Measurements from ENCODE around the gene NDUFS1. TPM values are rescaled to one million over a fixed set of nuclear protein-coding genes. Genes with fewer than 3 reads are reported as not detected.
"Not testable (repeated sequence)": the region's sequence is repeated elsewhere in the genome, so short reads cannot be mapped to it uniquely, and the experiment has no call there.

NDUFS1 gene
- total RNA-seq, 1 donor from 2014 or later = 33.6 TPM

DNA sequence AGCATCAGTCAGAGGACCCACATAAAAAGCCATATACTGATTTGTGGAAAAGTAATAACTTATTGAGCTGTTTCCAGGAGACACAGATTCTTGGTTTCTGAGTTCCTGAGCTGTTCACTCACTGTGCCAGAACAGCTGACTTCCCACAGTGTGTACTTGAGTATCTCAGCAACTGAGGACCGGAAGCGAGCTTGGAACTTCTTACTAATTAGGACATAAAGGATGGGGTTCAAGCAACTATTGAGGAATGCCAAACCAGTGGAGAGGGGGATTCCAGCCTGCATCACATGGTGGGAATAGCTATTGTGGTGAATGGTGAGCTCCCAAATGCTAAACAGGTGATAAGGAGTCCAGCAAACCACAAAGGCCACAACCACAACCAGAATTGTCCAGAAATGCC lies 16.9 kb upstream of the NDUFS1 start:
- Histone ChIP-seq H3K27ac (no peak overlapping the region), H3K9me3 (no peaks in the 10 kb centered on the region), H3K4me1 (no peaks in the 10 kb centered on the region), H3K36me3 (no peaks in the 10 kb centered on the region), H3K27me3 (no peaks in the 10 kb centered on the region), H3K4me3 (no peak overlapping the region)
- intact Hi-C loops (cut with DNase I) = no loop called here
- TF ChIP-seq POLR2A (IDR thresholded peaks at IDR 0.05) (no peak), POLR2AphosphoS5 (IDR thresholded peaks at IDR 0.05; ENCODE audit: insufficient read depth in 1 of 2, low read depth in 1 of 2) (no peak)
- TF ChIP-seq, protein P1, sequence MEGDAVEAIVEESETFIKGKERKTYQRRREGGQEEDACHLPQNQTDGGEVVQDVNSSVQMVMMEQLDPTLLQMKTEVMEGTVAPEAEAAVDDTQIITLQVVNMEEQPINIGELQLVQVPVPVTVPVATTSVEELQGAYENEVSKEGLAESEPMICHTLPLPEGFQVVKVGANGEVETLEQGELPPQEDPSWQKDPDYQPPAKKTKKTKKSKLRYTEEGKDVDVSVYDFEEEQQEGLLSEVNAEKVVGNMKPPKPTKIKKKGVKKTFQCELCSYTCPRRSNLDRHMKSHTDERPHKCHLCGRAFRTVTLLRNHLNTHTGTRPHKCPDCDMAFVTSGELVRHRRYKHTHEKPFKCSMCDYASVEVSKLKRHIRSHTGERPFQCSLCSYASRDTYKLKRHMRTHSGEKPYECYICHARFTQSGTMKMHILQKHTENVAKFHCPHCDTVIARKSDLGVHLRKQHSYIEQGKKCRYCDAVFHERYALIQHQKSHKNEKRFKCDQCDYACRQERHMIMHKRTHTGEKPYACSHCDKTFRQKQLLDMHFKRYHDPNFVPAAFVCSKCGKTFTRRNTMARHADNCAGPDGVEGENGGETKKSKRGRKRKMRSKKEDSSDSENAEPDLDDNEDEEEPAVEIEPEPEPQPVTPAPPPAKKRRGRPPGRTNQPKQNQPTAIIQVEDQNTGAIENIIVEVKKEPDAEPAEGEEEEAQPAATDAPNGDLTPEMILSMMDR (IDR thresholded peaks at IDR 0.05) = no peak
- DNase-seq (ENCODE audit: extremely low spot score in 2 of 2) = no peak

DNA sequence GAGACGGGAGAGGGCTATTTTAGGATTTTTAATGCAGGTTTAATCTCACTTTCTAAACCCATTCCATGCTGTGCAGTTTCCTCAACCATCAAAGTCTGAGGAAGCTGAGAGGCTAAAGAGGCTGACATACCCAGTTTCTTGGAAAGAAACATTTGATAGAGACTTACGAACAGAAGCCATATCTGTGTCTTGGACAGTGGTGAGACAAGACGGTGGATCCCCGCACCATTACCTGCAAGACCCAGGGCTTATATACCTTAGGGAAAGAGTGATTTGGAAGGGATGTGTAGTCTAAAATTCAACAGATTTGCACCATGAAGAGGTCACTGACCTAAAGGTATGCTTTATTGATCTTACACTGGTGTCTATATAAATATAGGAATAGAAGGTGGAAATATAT lies 13.9 kb upstream of the NDUFS1 start:
- Histone ChIP-seq H3K27me3 (no peaks in the 10 kb centered on the region), H3K9me3 (no peaks in the 10 kb centered on the region), H3K27ac (no peak overlapping the region), H3K36me3 (no peaks in the 10 kb centered on the region), H3K4me3 (no peak overlapping the region), H3K4me1 (no peaks in the 10 kb centered on the region)
- TF ChIP-seq POLR2A (IDR thresholded peaks at IDR 0.05) (no peak), POLR2AphosphoS5 (IDR thresholded peaks at IDR 0.05; ENCODE audit: insufficient read depth in 1 of 2, low read depth in 1 of 2) (no peak)
- TF ChIP-seq, protein P1 (IDR thresholded peaks at IDR 0.05) = no peak
- intact Hi-C loops (cut with DNase I) = no loop called here
- DNase-seq (ENCODE audit: extremely low spot score in 2 of 2) = no peak

- intact Hi-C loops (cut with DNase I); H3K36me3 ChIP-seq; DNase-seq (ENCODE audit: extremely low spot score in 2 of 2); H3K27me3 ChIP-seq; H3K4me1 ChIP-seq; H3K9me3 ChIP-seq; H3K27ac ChIP-seq; H3K4me3 ChIP-seq: not testable (repeated sequence)
These were observed 12.6 kb upstream of the NDUFS1 start for GRCh38 chr2:206171624-206172397.

DNA sequence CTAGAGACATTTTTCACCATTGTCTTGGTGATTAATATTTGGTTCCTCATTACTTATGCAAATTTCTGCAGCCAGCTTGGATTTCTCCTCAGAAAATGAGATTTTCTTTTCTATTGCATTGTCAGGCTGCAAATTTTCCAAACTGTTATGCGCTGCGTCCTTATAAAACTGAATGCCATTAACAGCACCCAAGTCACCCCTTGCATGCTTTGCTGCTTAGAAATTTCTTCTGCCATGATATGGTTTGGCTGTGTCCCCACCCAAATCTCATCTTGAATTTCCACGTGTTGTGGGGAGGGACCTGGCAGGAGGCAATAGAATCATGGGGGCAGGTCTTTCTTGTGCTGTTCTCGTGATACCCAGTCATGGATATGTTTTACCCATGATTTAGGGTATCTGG lies 9.0 kb upstream of the NDUFS1 start:
- H3K4me3 ChIP-seq; H3K27me3 ChIP-seq; H3K36me3 ChIP-seq; H3K9me3 ChIP-seq; DNase-seq (ENCODE audit: extremely low spot score in 2 of 2); H3K27ac ChIP-seq; H3K4me1 ChIP-seq; intact Hi-C loops (cut with DNase I): not testable (repeated sequence)

- TF ChIP-seq POLR2AphosphoS5 (IDR thresholded peaks at IDR 0.05; ENCODE audit: insufficient read depth in 1 of 2, low read depth in 1 of 2) (peak in 1 of 2 donors; percentile 58), POLR2A (IDR thresholded peaks at IDR 0.05) (no peak)
- TF ChIP-seq, protein P1 (IDR thresholded peaks at IDR 0.05) = peak; percentile 35 to 70 (median 62)
- no peaks in the 10 kb centered on the region for H3K27me3 ChIP-seq
- H3K27ac ChIP-seq = no peak overlapping the region
- no peaks in the 10 kb centered on the region for H3K9me3 ChIP-seq
- intact Hi-C loops (cut with DNase I) = no loop called here
- peaks cover 0 to 28% of the 10 kb centered on the region in 2 donors for H3K36me3 ChIP-seq
- peaks cover 11% of the 10 kb centered on the region for H3K4me1 ChIP-seq
- no peak overlapping the region for H3K4me3 ChIP-seq
- no peak for DNase-seq (ENCODE audit: extremely low spot score in 2 of 2)
These were observed 5.1 kb upstream of the NDUFS1 start for GRCh38 chr2:206164261-206164862.

DNA sequence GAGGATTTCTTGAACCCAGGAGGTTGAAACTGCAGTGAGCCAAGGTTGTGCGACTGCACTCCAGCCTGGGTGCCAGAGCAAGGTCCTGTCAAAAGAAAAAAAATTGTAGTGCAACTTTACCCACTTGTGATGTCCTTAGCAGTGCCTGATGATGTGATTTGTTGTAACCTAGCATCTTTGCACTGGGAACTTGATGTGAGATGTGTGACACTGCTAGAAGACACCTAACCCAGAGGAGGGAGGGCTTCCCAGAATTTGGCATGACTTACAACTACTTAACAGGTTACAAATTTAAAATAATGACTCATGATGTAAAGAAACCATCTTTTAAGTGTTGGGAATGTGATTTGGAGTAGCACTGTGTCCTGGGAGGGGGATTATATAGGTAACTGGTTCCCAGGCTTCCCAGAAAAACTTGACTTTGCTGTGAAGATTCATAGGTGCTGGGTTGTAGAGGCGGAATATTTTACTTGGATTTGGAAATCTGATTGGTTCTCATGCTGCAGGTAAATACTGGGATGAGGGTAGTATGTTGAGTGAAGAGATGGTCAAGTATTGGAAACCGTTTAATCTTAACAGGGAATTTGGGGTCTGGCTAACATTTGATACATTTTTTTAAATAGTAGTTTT lies 4.1 kb upstream of the NDUFS1 start:
- Histone ChIP-seq H3K9me3 (no peaks in the 10 kb centered on the region), H3K4me1 (peaks cover 11% of the 10 kb centered on the region), H3K27ac (no peak overlapping the region), H3K4me3 (no peak overlapping the region), H3K27me3 (no peaks in the 10 kb centered on the region), H3K36me3 (peaks cover 0 to 28% of the 10 kb centered on the region in 2 donors)
- intact Hi-C loops (cut with DNase I) = no loop called here
- TF ChIP-seq POLR2AphosphoS5 (IDR thresholded peaks at IDR 0.05; ENCODE audit: insufficient read depth in 1 of 2, low read depth in 1 of 2) (no peak), POLR2A (IDR thresholded peaks at IDR 0.05) (no peak)
- TF ChIP-seq, protein P1 (IDR thresholded peaks at IDR 0.05) = no peak
- DNase-seq (ENCODE audit: extremely low spot score in 2 of 2) = no peak

DNA sequence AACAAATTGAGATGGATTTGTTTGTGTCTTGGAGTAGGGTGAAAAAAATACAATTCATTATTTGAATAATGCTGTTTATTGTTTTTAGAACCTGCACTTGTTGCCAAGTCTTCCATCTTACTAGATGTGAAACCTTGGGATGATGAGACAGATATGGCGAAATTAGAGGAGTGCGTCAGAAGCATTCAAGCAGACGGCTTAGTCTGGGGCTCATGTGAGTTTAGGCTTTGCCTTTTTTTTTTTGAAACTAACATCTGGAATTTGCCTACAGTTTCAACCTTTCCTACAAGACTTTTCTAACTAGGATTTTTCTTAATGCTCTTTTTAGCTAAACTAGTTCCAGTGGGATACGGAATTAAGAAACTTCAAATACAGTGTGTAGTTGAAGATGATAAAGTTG lies 3.2 kb upstream of the NDUFS1 start:
- intact Hi-C loops (cut with DNase I); H3K27ac ChIP-seq: not testable (repeated sequence)

More for the DNA sequence above, 3.2 kb upstream of the NDUFS1 start:
- H3K27me3 ChIP-seq; H3K4me3 ChIP-seq; DNase-seq (ENCODE audit: extremely low spot score in 2 of 2); H3K9me3 ChIP-seq: not testable (repeated sequence)
- Histone ChIP-seq H3K36me3 (peaks cover 0 to 28% of the 10 kb centered on the region in 2 donors), H3K4me1 (peaks cover 21% of the 10 kb centered on the region)
